Measurements from ENCODE around the gene ABHD12. TPM values are rescaled to one million over a fixed set of nuclear protein-coding genes. Genes with fewer than 3 reads are reported as not detected.

The ABHD12 gene
- 10 to 100 TPM; 11.1 to 99.1 (median 53.1) TPM for total RNA-seq
- polyA plus RNA-seq, result 10 to 100 TPM; 34.2 to 37.1 (median 34.2) TPM
- long read RNA-seq, donor 1, partial matches to known transcripts, result 0 of 5 reads
- long read RNA-seq, donor 1, other reads (novel, unspliced or antisense), result 0 of 5 reads
- long read RNA-seq, donor 2, transcript ABHD12-201 (13 exons, 2,117 nt), result major isoform, 11 of 16 reads
- long read RNA-seq, donor 2, transcript ABHD12-202 (13 exons, 1,725 nt), result minor isoform, 5 of 16 reads
- long read RNA-seq, donor 2, partial matches to known transcripts, result 0 of 16 reads
- long read RNA-seq, donor 2, other reads (novel, unspliced or antisense), result 0 of 16 reads
- long read RNA-seq, donor 3, partial matches to known transcripts, result 5 of 9 reads
- long read RNA-seq, donor 3, other reads (novel, unspliced or antisense), result 0 of 9 reads
- long read RNA-seq, donor 4, result 0 reads
- long read RNA-seq, donor 5, transcript ABHD12-201 (13 exons, 2,117 nt), result major isoform, 8 of 9 reads
- long read RNA-seq, donor 5, partial matches to known transcripts, result 0 of 9 reads
- long read RNA-seq, donor 5, other reads (novel, unspliced or antisense), result 0 of 9 reads
- long read RNA-seq, donor 6, transcript ABHD12-201 (13 exons, 2,117 nt), result major isoform, 18 of 23 reads
- long read RNA-seq, donor 6, transcript ABHD12-202 (13 exons, 1,725 nt), result minor isoform, 5 of 23 reads
- long read RNA-seq, donor 6, partial matches to known transcripts, result 0 of 23 reads
- long read RNA-seq, donor 6, other reads (novel, unspliced or antisense), result 0 of 23 reads
- long read RNA-seq, donor 7, transcript ABHD12-201 (13 exons, 2,117 nt), result major isoform, 12 of 20 reads
- long read RNA-seq, donor 7, partial matches to known transcripts, result 7 of 20 reads
- long read RNA-seq, donor 7, other reads (novel, unspliced or antisense), result 0 of 20 reads
- long read RNA-seq, donor 8, transcript ABHD12-201 (13 exons, 2,117 nt), result major isoform, 6 of 9 reads
- long read RNA-seq, donor 8, partial matches to known transcripts, result 0 of 9 reads
- long read RNA-seq, donor 8, other reads (novel, unspliced or antisense), result 0 of 9 reads
- long read RNA-seq, donor 9, partial matches to known transcripts, result 5 of 5 reads
- long read RNA-seq, donor 9, other reads (novel, unspliced or antisense), result 0 of 5 reads
- long read RNA-seq, donor 10, partial matches to known transcripts, result 0 of 8 reads
- long read RNA-seq, donor 10, other reads (novel, unspliced or antisense), result 0 of 8 reads

DNA sequence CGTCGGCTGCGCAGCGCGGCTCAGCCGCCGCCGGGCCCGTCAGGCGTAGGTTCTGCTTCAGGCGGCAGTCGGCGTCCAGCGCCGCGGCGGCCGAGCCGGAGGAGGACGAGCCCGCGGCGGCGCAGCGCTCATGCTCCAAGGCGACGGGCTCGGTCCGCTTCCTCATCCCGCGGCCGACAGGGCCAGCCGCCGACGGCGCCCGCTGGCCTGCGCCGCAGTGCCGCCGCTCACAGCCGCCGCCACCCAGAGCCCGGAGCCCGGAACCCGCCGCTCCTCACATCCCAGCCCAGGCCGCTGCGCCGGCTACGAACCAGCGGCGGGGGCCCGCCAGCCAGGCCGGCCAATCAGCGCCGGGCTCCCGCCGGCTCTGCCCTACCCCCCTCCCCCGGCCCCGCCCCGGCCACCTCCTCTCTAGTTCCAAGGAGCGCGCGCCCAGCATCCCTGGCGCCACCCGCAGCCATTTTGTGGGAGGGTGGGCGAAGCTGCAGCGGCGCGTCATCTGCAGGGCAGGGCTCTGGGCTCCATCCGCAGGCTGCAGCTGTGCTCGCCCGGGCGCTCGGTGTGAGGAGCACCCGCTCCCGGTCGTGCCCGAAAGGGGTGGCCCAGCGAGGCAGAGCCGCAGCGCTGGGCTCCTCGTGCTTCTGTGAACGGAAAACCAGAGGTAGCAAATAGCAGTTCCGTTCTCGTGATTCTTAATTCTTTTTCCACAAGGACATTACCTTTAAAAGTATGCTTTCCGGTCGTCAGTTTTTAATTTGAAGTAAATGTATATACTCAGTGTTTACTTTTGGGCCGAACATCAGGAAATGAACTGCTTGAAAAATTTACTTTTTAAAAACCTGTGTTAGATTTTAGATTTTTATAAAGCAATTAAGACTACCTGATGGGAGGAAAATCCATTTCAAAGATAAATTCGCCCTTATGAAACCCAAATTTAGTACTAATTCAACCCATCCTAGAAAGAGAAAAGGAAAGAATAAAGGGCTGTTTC is at the start of gene ABHD12:
Gene ABHD12, minus strand, starts transcription at position 298 of the 991 bp plus-strand sequence. Its CDS starts 132 bp downstream, at position 166.
- TF ChIP-seq POLR2AphosphoS5 (IDR thresholded peaks at IDR 0.05), result peak; percentile 60 to 95 (median 91)
- no peak for TF ChIP-seq EP300 (IDR thresholded peaks at IDR 0.05)
- TF ChIP-seq, protein P1, sequence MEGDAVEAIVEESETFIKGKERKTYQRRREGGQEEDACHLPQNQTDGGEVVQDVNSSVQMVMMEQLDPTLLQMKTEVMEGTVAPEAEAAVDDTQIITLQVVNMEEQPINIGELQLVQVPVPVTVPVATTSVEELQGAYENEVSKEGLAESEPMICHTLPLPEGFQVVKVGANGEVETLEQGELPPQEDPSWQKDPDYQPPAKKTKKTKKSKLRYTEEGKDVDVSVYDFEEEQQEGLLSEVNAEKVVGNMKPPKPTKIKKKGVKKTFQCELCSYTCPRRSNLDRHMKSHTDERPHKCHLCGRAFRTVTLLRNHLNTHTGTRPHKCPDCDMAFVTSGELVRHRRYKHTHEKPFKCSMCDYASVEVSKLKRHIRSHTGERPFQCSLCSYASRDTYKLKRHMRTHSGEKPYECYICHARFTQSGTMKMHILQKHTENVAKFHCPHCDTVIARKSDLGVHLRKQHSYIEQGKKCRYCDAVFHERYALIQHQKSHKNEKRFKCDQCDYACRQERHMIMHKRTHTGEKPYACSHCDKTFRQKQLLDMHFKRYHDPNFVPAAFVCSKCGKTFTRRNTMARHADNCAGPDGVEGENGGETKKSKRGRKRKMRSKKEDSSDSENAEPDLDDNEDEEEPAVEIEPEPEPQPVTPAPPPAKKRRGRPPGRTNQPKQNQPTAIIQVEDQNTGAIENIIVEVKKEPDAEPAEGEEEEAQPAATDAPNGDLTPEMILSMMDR (IDR thresholded peaks at IDR 0.05), result no peak
- TF ChIP-seq POLR2A (IDR thresholded peaks at IDR 0.05), result peak in 2 of 4 donors; percentile 15 to 71

DNA sequence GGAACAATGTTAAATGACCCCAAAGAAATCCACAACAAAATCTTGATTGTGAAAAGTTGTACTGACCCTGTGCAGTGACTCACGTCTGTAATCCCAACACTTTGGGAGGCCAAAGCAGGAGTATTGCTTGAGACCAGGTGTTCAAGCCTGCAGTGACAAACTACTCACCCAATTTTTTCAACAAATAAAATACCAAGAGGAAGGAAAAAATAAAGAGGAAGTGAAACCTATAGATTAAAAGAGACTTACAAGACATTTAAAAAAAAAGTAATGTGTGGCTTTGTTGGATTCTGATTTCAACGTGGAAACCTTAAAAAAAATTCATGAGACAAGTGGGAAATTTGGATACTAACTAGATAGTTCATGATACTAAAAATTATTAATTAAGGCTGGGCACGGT is 48.7 kb upstream of the ABHD12 start:
- Histone ChIP-seq H3K36me3 (no peaks in the 10 kb centered on the region), H3K4me1 (no peaks in the 10 kb centered on the region), H3K4me3 (no peak overlapping the region), H3K27ac (no peak overlapping the region), H3K9me3 (no peaks in the 10 kb centered on the region), H3K27me3 (no peaks in the 10 kb centered on the region)
- DNase-seq, result no peak
- TF ChIP-seq, protein P1 (IDR thresholded peaks at IDR 0.05), result no peak
- no peak for TF ChIP-seq POLR2A (IDR thresholded peaks at IDR 0.05)
- TF ChIP-seq EP300 (IDR thresholded peaks at IDR 0.05), result no peak
- TF ChIP-seq POLR2AphosphoS5 (IDR thresholded peaks at IDR 0.05), result no peak
- 79 to 87% (median 83%) methylated on average over 3 of the region's 3 CpGs for WGBS, 5 donors
- intact Hi-C loops (cut with DNase I; ENCODE audit: low total_unique reads), result no loop called here

More for the DNA sequence above, at the start of gene ABHD12:
- H3K4me1 ChIP-seq, result peaks cover 6 to 26% (median 14%) of the 10 kb centered on the region in 4 donors
- peak; percentile 98 to 99 for DNase-seq
- WGBS, 5 donors, result 1% methylated on average over 29 to 90 of the region's 91 CpGs
- no peaks in the 10 kb centered on the region for H3K27me3 ChIP-seq
- peak within 1 kb of the TSS; percentile 82 to 97 (median 95) for H3K4me3 ChIP-seq
- H3K9me3 ChIP-seq, result no peaks in the 10 kb centered on the region
- intact Hi-C loops (cut with DNase I; ENCODE audit: low total_unique reads), result no loop called here
- no peaks in the 10 kb centered on the region for H3K36me3 ChIP-seq
- peak within 1 kb of the TSS; percentile 88 to 97 (median 96) for H3K27ac ChIP-seq

DNA sequence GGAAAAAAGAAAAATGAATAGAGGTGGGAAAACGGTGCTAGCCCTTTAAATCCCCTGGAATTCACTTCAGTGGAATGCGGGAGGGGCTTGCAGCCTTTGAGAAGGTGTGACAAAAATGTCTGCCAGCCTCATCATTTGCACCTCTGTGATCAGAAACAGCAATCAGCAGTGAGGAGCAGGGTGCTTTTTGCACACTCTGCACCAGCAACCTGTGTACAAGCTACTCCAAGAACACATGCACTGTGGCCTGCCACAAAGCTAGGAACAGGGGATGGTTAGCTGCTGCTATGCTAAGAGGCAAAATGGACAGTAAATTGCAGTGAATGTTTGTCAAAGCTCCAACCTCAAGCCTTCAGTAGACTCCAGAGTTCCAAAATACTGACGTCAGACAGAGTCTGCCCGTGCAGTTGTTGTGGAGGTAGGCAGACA is 46.5 kb upstream of the ABHD12 start:
- intact Hi-C loops (cut with DNase I; ENCODE audit: low total_unique reads), result no loop called here
- no peak overlapping the region for H3K27ac ChIP-seq
- H3K27me3 ChIP-seq, result no peaks in the 10 kb centered on the region
- DNase-seq, result no peak
- no peaks in the 10 kb centered on the region for H3K9me3 ChIP-seq
- no peak for TF ChIP-seq POLR2A (IDR thresholded peaks at IDR 0.05)
- TF ChIP-seq EP300 (IDR thresholded peaks at IDR 0.05), result no peak
- TF ChIP-seq POLR2AphosphoS5 (IDR thresholded peaks at IDR 0.05), result no peak
- TF ChIP-seq, protein P1 (IDR thresholded peaks at IDR 0.05), result no peak
- no peaks in the 10 kb centered on the region for H3K4me1 ChIP-seq
- WGBS, 5 donors, result 52 to 61% (median 59%) methylated on average over 4 of the region's 4 CpGs
- no peaks in the 10 kb centered on the region for H3K36me3 ChIP-seq
- no peak overlapping the region for H3K4me3 ChIP-seq

Data from stomach (tissue), 19 donors.